Measurements from ENCODE around the gene BRD2.

BRD2 gene

DNA sequence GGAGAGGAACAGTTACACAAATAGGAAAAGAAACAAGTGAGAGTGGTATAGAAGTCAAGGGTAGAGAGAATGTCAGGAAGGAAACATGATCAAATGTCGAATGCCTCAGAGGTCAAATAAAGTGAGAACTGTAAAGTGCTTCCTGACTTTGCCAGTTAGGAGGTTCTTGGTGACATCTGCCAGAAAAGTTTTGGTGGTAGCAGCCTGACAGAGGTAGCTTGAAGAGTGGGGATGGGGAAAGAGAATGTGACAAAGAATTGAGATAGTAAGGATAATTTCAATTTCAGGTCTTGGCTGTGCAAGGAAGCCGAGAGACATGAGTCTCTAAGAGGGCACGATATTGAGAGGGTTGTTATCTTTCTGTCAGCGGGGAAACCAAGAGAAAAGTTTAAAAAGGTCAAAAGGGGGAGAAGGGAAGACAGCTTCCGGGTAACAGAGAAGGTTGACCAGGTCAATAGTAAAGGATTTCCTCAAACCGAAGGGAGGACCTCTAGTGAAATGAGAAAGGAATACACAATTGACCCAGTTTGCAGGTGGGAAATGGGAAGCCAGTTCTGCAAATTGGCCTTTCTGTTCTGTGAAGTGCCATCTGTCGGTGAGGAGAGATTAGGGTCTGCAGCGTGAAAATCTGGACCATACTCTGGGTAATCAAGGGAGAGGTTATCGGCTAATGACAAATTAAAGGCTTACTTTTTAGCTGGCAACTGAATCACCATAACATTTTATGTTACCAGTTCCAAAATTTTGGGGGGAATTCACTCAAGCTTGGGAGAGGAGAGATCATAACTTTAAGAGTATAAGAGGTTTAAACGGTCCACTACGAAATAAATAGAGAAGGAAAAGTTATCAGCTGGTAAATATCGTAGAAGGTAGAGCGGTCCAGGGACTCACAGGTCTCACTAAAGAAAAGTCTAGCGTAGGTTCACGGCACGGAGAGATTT is 973 bp upstream of the BRD2 start:
- TF ChIP-seq, protein P1, sequence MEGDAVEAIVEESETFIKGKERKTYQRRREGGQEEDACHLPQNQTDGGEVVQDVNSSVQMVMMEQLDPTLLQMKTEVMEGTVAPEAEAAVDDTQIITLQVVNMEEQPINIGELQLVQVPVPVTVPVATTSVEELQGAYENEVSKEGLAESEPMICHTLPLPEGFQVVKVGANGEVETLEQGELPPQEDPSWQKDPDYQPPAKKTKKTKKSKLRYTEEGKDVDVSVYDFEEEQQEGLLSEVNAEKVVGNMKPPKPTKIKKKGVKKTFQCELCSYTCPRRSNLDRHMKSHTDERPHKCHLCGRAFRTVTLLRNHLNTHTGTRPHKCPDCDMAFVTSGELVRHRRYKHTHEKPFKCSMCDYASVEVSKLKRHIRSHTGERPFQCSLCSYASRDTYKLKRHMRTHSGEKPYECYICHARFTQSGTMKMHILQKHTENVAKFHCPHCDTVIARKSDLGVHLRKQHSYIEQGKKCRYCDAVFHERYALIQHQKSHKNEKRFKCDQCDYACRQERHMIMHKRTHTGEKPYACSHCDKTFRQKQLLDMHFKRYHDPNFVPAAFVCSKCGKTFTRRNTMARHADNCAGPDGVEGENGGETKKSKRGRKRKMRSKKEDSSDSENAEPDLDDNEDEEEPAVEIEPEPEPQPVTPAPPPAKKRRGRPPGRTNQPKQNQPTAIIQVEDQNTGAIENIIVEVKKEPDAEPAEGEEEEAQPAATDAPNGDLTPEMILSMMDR (IDR thresholded peaks at IDR 0.05; ENCODE audit: insufficient read depth, low read length): peak; percentile 44
- TF ChIP-seq GABPA (IDR thresholded peaks at IDR 0.05; ENCODE audit: low read depth) (no peak), SPI1 (IDR thresholded peaks at IDR 0.05; ENCODE audit: borderline replicate concordance, low read depth) (peak; percentile 79)
- no peaks in the 10 kb centered on the region for H3K27me3 ChIP-seq (ENCODE audit: insufficient read depth, poor library complexity, severe bottlenecking)
- peak overlapping the region; percentile 99 for H3K27ac ChIP-seq (replicated peaks)
- DNase-seq (ENCODE audit: low read depth in 1 of 2, low spot score in 1 of 2): peak in 1 of 2 experiments; percentile 76
- H3K4me3 ChIP-seq (replicated peaks; ENCODE audit: insufficient read depth, low read length): peak overlapping the region; percentile 68

DNA sequence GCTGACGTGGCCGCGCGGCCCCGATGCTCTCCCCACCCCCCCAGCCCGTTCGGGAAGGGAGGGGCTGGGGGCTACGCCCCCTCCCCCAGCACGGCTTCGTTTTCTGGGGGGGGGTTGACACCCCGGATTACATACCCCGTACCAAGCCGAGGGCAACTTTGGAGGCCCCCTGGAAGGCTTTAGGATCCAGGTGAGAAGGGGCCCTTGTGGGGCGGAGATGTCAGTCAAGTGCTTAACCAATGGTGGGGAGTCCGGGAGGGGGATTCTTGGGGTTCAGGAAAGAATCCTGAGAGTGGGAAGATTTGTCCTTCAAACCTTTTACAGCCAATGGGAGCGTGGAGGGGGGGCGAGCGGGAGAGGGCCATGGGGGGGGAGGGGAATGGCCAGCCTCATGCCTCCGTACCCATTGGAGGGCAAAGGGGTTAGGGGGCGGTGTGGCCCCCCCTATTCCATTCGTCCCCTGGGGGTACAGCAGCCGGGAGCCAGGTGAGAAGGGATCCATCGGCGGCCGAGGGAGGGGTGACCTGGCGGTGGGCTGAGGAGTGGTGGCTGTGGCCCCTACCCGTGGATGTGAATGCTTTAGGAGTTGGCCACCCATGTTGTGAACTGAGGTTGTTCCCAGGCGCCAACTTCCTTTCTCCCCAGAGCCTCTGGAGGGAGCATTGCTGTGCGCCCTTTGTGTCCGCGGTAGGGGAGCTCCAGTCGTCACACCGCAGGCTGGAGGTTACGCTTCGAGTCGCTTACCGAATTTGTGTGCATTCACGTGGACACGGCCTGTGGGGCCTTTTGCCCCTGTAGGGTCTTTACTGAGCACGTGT is 682 bp downstream of the BRD2 start:
- peak; percentile 72 to 91 for DNase-seq (ENCODE audit: low read depth in 1 of 2, low spot score in 1 of 2)
- H3K27me3 ChIP-seq (ENCODE audit: insufficient read depth, poor library complexity, severe bottlenecking): no peaks in the 10 kb centered on the region
- peak; percentile 74; the same call in 1 of the 2 replicates for TF ChIP-seq POLR2AphosphoS5 (IDR thresholded peaks at IDR 0.05; ENCODE audit: low read depth)
- peak; percentile 42; the same call in 1 of the 2 replicates for TF ChIP-seq SPI1 (IDR thresholded peaks at IDR 0.05; ENCODE audit: borderline replicate concordance, low read depth)
- TF ChIP-seq, protein P2, sequence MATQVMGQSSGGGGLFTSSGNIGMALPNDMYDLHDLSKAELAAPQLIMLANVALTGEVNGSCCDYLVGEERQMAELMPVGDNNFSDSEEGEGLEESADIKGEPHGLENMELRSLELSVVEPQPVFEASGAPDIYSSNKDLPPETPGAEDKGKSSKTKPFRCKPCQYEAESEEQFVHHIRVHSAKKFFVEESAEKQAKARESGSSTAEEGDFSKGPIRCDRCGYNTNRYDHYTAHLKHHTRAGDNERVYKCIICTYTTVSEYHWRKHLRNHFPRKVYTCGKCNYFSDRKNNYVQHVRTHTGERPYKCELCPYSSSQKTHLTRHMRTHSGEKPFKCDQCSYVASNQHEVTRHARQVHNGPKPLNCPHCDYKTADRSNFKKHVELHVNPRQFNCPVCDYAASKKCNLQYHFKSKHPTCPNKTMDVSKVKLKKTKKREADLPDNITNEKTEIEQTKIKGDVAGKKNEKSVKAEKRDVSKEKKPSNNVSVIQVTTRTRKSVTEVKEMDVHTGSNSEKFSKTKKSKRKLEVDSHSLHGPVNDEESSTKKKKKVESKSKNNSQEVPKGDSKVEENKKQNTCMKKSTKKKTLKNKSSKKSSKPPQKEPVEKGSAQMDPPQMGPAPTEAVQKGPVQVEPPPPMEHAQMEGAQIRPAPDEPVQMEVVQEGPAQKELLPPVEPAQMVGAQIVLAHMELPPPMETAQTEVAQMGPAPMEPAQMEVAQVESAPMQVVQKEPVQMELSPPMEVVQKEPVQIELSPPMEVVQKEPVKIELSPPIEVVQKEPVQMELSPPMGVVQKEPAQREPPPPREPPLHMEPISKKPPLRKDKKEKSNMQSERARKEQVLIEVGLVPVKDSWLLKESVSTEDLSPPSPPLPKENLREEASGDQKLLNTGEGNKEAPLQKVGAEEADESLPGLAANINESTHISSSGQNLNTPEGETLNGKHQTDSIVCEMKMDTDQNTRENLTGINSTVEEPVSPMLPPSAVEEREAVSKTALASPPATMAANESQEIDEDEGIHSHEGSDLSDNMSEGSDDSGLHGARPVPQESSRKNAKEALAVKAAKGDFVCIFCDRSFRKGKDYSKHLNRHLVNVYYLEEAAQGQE (IDR thresholded peaks at IDR 0.05; ENCODE audit: insufficient replicate concordance, low read depth): peak; percentile 51
- TF ChIP-seq, protein P1 (IDR thresholded peaks at IDR 0.05; ENCODE audit: insufficient read depth, low read length): no peak
- no peak for TF ChIP-seq GABPA (IDR thresholded peaks at IDR 0.05; ENCODE audit: low read depth)
- H3K4me3 ChIP-seq (replicated peaks; ENCODE audit: insufficient read depth, low read length): peak overlapping the region; percentile 68
- peak overlapping the region; percentile 99 for H3K27ac ChIP-seq (replicated peaks)

DNA sequence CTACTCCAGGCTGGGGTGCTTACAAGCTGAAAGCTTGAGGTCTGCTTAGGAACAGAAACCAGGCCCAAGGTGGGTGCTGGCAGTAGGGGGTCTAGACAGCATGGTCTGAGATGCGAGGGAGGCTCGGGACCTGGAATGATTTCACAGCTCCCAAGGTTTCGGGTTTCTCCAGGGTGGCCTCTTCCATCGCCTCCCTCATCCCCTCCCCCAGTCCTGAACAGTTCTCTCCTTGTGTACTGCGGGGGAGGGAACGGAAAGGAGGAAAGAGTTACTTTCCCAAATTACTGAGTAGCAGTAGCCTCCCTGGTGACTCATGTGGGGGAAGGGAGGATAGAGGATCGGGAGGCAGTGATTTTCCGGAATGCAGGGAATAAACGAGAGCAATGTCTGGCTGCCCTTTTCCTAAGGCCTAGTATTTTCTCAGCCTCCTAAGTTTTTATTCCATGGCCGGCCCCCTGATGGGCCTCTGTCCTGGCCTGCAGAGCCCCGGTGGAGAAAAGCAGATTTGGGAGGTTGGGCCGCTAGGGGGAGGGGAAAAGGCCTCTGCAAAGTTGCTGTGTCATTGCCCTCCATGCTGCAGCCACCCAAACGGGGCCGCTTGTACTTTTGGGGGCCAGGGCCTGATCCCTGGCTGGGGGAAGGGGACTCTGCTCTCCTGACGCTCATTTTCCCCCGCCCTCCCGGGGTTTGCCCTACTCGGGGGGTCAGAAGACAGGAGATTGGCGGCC is 1.5 kb downstream of the BRD2 start:
- peak overlapping the region; percentile 99 for H3K27ac ChIP-seq (replicated peaks)
- peak; percentile 68 to 83 for DNase-seq (ENCODE audit: low read depth in 1 of 2, low spot score in 1 of 2)
- TF ChIP-seq, protein P2 (IDR thresholded peaks at IDR 0.05; ENCODE audit: insufficient replicate concordance, low read depth): no peak
- TF ChIP-seq SPI1 (IDR thresholded peaks at IDR 0.05; ENCODE audit: borderline replicate concordance, low read depth) (no peak), POLR2AphosphoS5 (IDR thresholded peaks at IDR 0.05; ENCODE audit: low read depth) (peak; percentile 41; the same call in 1 of the 2 replicates)
- TF ChIP-seq, protein P1 (IDR thresholded peaks at IDR 0.05; ENCODE audit: insufficient read depth, low read length): no peak
- H3K27me3 ChIP-seq (ENCODE audit: insufficient read depth, poor library complexity, severe bottlenecking): no peaks in the 10 kb centered on the region
- peak overlapping the region; percentile 68 for H3K4me3 ChIP-seq (replicated peaks; ENCODE audit: insufficient read depth, low read length)

Measured in HL-60 (cell line).